Glutamatergic neuron (in vitro differentiated cells): ENCODE results near the gene PPP2R3C. TPM values are rescaled to one million over a fixed set of nuclear protein-coding genes. Genes with fewer than 3 reads are reported as not detected.
"Not testable (repeated sequence)": the region's sequence is repeated elsewhere in the genome, so short reads cannot be mapped to it uniquely, and the experiment has no call there.

ENCODE experiments used
- DNase-seq: peaks from one replicate; pipeline ENCODE4 v3.0.0; 2022
- H3K27ac Mint-ChIP-seq: one replicate; pipeline ENCODE4 v1.8.0; 2020; ENCODE audit warnings: mild to moderate bottlenecking, mixed read lengths, inconsistent platforms; ENCODE audit not compliant: unreplicated experiment
- H3K27me3 Mint-ChIP-seq: one replicate; pipeline ENCODE4 v1.8.0; 2020; ENCODE audit warnings: mild to moderate bottlenecking, moderate library complexity, mixed read lengths, inconsistent platforms; ENCODE audit not compliant: unreplicated experiment
- H3K36me3 Mint-ChIP-seq: one replicate; pipeline ENCODE4 v1.8.0; 2020; ENCODE audit warnings: mild to moderate bottlenecking, mixed read lengths, inconsistent platforms; ENCODE audit not compliant: unreplicated experiment
- H3K4me1 Mint-ChIP-seq: one replicate; pipeline ENCODE4 v1.8.0; 2020; ENCODE audit warnings: mild to moderate bottlenecking, low read depth, mixed read lengths, inconsistent platforms; ENCODE audit not compliant: unreplicated experiment
- H3K4me3 Mint-ChIP-seq: one replicate; pipeline ENCODE4 v1.8.0; 2020; ENCODE audit warnings: mild to moderate bottlenecking, mixed read lengths, inconsistent platforms; ENCODE audit not compliant: unreplicated experiment
- H3K9me3 Mint-ChIP-seq: one replicate; pipeline ENCODE4 v1.8.0; 2020; ENCODE audit warnings: mild to moderate bottlenecking, moderate library complexity, mixed read lengths, inconsistent platforms; ENCODE audit not compliant: unreplicated experiment
- CTCF ChIP-seq: fragments of 200-600 bp; sonication (generic); IDR thresholded peaks from one replicate; pipeline ENCODE4 v1.5.0; 2021; ENCODE audit not compliant: partially characterized antibody, unreplicated experiment
- total RNA-seq: library from RNA; stranded (reverse); fragmentation: NEBNext Ultra II Directional; extraction: Animal tissue kit (Norgen Biotek cat#: 25700); gene quantifications from one replicate; pipeline ENCODE4 v1.2.1, GENCODE V29; 2021; ENCODE audit not compliant: unreplicated experiment

Gene PPP2R3C
- total RNA-seq, 1 donor from 2014 or later: 37.0 TPM

GRCh38 chr14:35046048-35046750 is 75.6 kb downstream of the PPP2R3C start, which contains the start of gene FAM177A1:
Gene FAM177A1, plus strand, starts transcription at chr14:35046272. Its CDS starts 192 bp downstream, at chr14:35046464.
- TF ChIP-seq CTCF: no peak
- H3K27ac Mint-ChIP-seq: peak within 1 kb of the TSS; percentile 95

GRCh38 chr14:35045798-35046047 is 76.1 kb downstream of the PPP2R3C start:
- no peak for DNase-seq
- peak overlapping the region; percentile 98 for H3K4me3 Mint-ChIP-seq
- peaks cover 6% of the 10 kb centered on the region for H3K4me1 Mint-ChIP-seq
- no peaks in the 10 kb centered on the region for H3K36me3 Mint-ChIP-seq
- TF ChIP-seq CTCF: no peak
- H3K27ac Mint-ChIP-seq: peak overlapping the region; percentile 95
- H3K9me3 Mint-ChIP-seq: peaks cover 2% of the 10 kb centered on the region
- H3K27me3 Mint-ChIP-seq: no peaks in the 10 kb centered on the region

More at GRCh38 chr14:35046048-35046750, 75.6 kb downstream of the PPP2R3C start, which contains the start of gene FAM177A1:
- H3K9me3 Mint-ChIP-seq: peaks cover 2% of the 10 kb centered on the region
- no peaks in the 10 kb centered on the region for H3K36me3 Mint-ChIP-seq
- no peaks in the 10 kb centered on the region for H3K27me3 Mint-ChIP-seq
- DNase-seq: peak; percentile 98
- H3K4me1 Mint-ChIP-seq: peaks cover 6% of the 10 kb centered on the region
- peak within 1 kb of the TSS; percentile 98 for H3K4me3 Mint-ChIP-seq

- Mint-ChIP-seq H3K27me3 (no peaks in the 10 kb centered on the region), H3K9me3 (peaks cover 2% of the 10 kb centered on the region), H3K4me3 (peak overlapping the region; percentile 98), H3K27ac (peak overlapping the region; percentile 95), H3K4me1 (peaks cover 6% of the 10 kb centered on the region), H3K36me3 (no peaks in the 10 kb centered on the region)
- no peak for TF ChIP-seq CTCF
- no peak for DNase-seq
These were observed 76.6 kb downstream of the PPP2R3C start for GRCh38 chr14:35044939-35045797.

GRCh38 chr14:35043046-35043445 is 78.7 kb downstream of the PPP2R3C start:
- H3K4me1 Mint-ChIP-seq: peaks cover 3% of the 10 kb centered on the region
- no peak for DNase-seq
- no peaks in the 10 kb centered on the region for H3K36me3 Mint-ChIP-seq
- no peak overlapping the region for H3K27ac Mint-ChIP-seq
- H3K27me3 Mint-ChIP-seq: no peaks in the 10 kb centered on the region
- TF ChIP-seq CTCF: no peak
- peaks cover 4% of the 10 kb centered on the region for H3K9me3 Mint-ChIP-seq
- H3K4me3 Mint-ChIP-seq: no peak overlapping the region

- Mint-ChIP-seq H3K4me1 (peaks cover under 1% of the 10 kb centered on the region), H3K27ac (no peak overlapping the region), H3K36me3 (no peaks in the 10 kb centered on the region), H3K4me3 (no peak overlapping the region), H3K27me3 (no peaks in the 10 kb centered on the region), H3K9me3 (peaks cover 4% of the 10 kb centered on the region)
- no peak for DNase-seq
- TF ChIP-seq CTCF: no peak
These were observed 79.2 kb downstream of the PPP2R3C start for GRCh38 chr14:35042632-35043031.

- H3K27me3 Mint-ChIP-seq, H3K4me3 Mint-ChIP-seq, H3K27ac Mint-ChIP-seq, H3K4me1 Mint-ChIP-seq, DNase-seq: not testable (repeated sequence)
- peaks cover 17% of the 10 kb centered on the region for H3K36me3 Mint-ChIP-seq
- peaks cover 12% of the 10 kb centered on the region for H3K9me3 Mint-ChIP-seq
These were observed 83.5 kb downstream of the PPP2R3C start for GRCh38 chr14:35038312-35038711.
